Stimulated activated CD4-positive, alpha-beta T cell treated with anti-CD3 and anti-CD28 coated beads, Interleukin-1b, Interleukin-23, amount 100 ng/mL, for 48 hours (primary cell): Measurements from ENCODE around the gene CPNE6.
A peak's percentile ranks its signal among the peaks of the same experiment; 100 is the strongest.

Experiments
- DNase-seq: peaks from one replicate; pipeline ENCODE4 v3.0.0-alpha.2; 2020

CPNE6 gene

GRCh38 chr14:24070285-24071143 is 848 bp upstream of the CPNE6 start:
- no peak for DNase-seq

GRCh38 chr14:24071836-24072430 is 571 bp downstream of the CPNE6 start:
- no peak for DNase-seq

- DNase-seq = no peak
Observed at GRCh38 chr14:24072436-24072835, 1.1 kb downstream of the CPNE6 start.

DNA sequence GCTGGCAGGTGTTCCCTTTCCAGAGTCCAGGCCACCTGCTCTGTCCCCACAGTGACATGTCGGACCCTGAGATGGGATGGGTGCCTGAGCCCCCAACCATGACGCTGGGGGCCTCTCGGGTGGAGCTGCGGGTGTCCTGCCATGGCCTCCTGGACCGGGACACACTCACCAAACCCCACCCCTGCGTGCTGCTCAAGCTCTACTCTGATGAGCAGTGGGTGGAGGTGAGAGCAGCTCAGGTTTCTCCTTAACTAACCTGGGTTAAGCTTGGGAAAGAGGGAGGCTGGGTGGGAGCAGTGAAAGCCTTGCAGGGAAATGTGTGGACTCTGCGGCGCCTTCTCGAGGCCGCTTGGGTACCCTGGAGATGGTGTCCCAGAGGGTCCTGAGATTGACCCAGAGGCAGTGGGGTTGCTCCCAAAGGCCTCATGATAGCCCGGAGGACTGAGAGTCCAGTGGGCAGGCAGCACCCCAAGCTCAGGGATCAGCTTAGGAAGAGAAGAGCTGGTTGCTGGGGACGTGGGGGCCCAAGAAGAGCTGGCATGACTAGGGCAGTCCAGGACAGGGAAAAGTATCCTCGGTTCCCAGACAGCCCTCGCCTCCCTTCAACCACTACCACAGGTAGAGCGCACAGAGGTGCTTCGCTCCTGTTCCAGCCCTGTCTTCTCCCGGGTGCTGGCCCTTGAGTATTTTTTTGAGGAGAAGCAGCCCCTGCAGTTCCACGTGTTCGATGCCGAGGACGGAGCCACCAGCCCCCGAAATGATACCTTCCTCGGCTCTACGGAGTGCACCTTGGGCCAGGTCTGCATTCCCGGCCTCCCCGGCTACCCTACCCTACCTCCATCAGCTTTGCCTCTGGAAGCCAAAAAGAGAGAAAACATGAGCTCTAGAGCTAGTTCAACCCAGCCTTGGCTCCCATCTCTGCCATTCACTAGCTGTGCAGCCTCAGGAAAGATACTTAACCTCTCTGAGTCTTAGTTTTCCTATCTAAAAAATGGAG is 1.8 kb downstream of the CPNE6 start:
- DNase-seq = no peak

GRCh38 chr14:24074625-24075484 is 3.5 kb downstream of the CPNE6 start:
- DNase-seq = no peak

- DNase-seq = no peak
Observed at GRCh38 chr14:24075485-24076301, 4.3 kb downstream of the CPNE6 start.

- no peak for DNase-seq
Observed at GRCh38 chr14:24076302-24076601, 4.9 kb downstream of the CPNE6 start.

GRCh38 chr14:24077086-24077485 is 5.7 kb downstream of the CPNE6 start:
- no peak for DNase-seq

DNA sequence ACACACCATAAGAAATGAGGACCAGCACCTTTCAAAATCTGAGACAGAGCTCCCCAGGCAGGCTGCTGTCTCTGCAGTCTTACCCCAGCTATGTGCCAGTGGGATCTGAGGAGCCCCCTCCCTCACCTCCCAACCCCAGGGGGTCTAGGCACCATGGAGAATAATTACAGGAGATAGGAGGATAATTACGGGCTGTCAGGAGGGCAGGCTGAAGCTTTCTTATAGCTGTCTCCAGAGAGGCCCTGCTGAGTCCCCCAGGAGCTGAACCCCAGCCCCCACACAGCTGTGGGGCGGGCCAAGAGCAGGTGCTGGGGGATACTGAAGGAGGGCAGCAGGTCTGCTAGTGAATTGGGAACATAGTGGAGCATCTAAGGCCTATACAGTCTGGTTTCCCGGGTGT is 6.8 kb downstream of the CPNE6 start:
- no peak for DNase-seq

DNA sequence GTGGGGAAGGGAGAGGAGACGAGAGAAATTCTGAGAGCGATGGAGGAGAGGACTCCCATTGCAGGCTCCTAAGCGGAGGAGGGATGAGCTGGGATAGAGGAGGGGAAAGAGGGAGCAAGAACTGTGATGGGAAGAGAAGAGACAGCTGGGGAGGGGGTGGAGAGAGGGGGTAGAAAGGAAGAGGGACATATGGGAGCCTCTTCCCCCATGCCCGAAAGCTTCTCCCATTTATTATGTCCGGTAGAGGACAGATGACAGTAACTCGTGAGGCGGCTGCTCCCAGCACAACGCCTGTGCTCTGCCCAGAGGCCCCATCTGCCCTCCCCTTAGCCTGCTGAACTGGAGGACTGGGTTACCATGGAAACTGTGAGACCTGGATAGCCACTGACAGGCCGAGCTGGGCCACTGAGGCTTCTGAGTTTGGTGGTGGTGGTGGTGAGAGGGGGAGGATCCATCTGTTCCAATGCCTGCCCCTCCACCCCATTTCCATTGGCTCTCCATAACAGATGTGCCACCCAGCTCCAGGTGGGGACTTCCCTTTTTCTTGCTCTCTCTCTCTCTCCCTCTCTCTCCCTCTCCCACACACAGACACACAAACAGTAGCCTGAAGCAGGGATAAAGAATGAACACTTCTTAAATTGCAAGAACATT is 8.3 kb downstream of the CPNE6 start:
- DNase-seq = no peak

DNA sequence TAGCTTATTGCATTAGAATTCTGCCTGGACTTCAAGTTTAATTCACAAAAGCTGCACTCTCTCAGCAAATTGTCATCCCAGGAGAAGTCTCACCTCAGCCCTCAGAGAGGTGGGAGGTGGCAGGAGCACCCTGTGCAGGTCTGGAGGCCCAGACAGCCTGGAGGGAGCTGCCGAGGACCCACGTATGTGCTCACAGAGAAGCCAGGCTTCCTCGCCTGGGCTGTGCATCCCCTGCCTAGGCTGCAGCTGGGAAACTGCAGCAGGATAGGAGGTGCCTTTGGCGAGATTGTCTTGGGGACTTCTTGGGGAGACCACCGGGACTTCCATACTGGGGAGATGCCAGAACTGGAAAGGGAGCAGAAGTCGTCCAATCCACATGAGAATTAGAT is 8.8 kb downstream of the CPNE6 start:
- no peak for DNase-seq

GRCh38 chr14:24080888-24081738 is 9.8 kb downstream of the CPNE6 start:
- DNase-seq = peak; percentile 68

DNA sequence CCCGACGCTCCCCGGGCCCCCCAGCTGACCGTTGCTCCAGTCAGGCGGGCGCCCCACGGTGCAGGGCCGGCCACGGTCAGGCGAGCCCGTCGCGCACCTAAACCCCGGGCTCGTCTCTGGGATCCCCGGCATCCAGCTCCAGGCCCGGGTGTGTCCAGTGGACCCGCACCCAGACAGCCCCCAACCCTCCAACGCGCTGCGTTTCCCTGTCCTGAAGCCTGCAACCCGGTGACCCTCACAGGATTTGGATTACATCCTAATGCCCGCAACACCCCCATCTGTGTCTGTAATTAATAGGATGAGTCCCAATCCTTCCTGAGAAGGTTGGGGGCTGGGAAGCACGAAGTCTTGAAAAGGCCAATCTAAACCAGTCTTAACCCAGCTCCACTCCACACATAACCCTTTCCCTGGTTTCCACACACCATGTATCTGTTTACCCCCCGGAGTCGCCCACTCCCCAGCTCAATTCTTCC is 10.4 kb downstream of the CPNE6 start:
- no peak for DNase-seq

- no peak for DNase-seq
Observed at GRCh38 chr14:24082411-24083080, 11.2 kb downstream of the CPNE6 start.

DNA sequence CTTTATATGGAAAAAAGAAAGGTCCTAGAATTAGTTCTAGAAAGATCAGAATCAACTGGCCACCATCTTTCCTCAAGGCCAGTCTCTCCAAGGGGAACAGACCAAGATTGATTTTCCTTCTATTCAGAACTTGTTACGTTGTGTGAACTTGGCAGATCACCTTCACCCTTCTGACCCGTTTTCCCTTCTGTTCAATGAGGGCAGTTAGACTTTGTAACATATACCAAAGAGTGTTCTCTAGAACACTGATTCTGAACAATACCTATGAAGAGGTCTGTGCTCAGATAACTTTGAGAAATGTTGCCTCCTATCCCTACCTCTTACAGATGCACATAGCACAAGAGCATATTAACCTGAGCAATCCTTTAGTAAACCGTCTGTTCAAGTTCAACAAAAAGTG is 12.1 kb downstream of the CPNE6 start:
- DNase-seq = no peak

- no peak for DNase-seq
Observed at GRCh38 chr14:24084440-24084839, 13.1 kb downstream of the CPNE6 start.

DNA sequence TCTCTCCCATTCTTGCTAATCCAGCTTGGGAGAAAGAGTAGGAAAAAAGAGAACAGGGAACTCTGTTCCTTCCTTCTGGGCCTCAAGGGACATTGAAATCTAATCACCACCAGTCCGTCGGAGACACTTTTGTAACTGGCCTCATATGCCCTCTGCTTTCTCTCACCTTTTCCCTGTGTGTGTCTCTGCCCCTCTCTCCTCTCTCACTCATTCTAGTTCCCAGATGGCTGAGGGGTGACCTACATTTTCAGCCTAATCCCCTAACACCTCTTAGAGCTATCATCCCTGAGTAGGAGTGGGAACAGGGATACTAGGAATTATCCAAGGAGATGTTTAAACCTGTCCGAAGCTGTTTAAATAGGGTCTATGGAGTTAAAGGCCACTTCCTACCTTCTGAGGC is 13.9 kb downstream of the CPNE6 start:
- no peak for DNase-seq

DNA sequence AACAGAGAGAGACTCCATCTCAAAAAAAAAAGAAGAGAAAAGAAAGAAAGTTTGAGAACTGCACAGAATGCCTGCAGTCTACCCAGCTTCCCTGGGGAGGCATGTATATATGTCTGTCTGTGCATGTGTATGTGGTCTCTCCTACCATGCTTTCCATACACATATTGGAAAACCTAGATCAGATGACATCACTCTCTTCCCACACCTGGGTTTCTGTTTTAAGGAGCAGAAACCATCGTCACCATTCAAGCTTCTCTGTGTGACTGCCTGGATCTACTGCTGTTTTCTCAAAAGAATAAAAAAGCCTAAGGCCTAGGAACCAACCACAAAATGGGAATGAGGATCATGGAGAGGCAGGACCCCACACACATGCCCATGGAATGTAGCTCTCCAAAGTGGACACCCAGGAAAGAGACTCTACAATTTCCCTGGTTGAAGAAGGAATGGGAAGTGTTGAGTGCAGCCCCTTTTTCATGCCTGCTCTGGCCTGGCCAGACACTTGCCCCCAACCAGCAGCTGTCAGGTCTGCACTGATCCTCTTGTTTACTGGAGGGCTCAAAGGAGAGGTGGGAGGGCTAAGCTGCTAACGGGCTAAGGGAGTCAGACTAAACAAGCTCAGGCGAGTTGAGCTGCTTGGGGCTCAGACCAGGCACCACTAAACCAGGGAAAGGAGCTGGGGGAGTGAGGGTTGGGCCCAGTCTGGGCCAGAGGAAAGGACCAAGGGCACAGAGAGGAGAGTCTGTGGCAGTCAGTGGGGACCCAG is 15.0 kb downstream of the CPNE6 start:
- no peak for DNase-seq

GRCh38 chr14:24087004-24087403 is 15.6 kb downstream of the CPNE6 start:
- DNase-seq = no peak
